Mesothelial cell of epicardium (in vitro differentiated cells): ENCODE measurements around the gene TESMIN. TPM values are rescaled to one million over a fixed set of nuclear protein-coding genes. Genes with fewer than 3 reads are reported as not detected.

Source experiments
- DNase-seq, 2 experiments: peaks; one replicate each; pipeline ENCODE4 v3.0.0; 2021; ENCODE audit warnings: low spot score in 2 of 2; ENCODE audit not compliant: unreplicated experiment in 2 of 2
- H3K27ac Mint-ChIP-seq: 2 replicates; pipeline ENCODE4 v1.8.0; 2021; ENCODE audit warnings: mixed read lengths
- H3K27me3 Mint-ChIP-seq: 2 replicates; pipeline ENCODE4 v1.8.0; 2021; ENCODE audit warnings: low read depth, mixed read lengths
- H3K36me3 Mint-ChIP-seq: 2 replicates; pipeline ENCODE4 v1.8.0; 2021; ENCODE audit warnings: mixed read lengths
- H3K4me1 Mint-ChIP-seq: 2 replicates; pipeline ENCODE4 v1.8.0; 2021; ENCODE audit warnings: mixed read lengths
- H3K4me3 Mint-ChIP-seq: 2 replicates; pipeline ENCODE4 v1.8.0; 2021; ENCODE audit warnings: mild to moderate bottlenecking, moderate library complexity, mixed read lengths
- H3K9me3 Mint-ChIP-seq: 2 replicates; pipeline ENCODE4 v1.8.0; 2021; ENCODE audit warnings: mixed read lengths
- CTCF ChIP-seq: fragments of 200-600 bp; sonication (generic); IDR thresholded peaks from one replicate; pipeline ENCODE4 v1.5.0; 2021; ENCODE audit warnings: antibody characterized with exemption; ENCODE audit not compliant: unreplicated experiment
- total RNA-seq: library from RNA; stranded (reverse); gene quantifications from 3 replicates; pipeline ENCODE4 v1.2.1, GENCODE V29; 2021

TESMIN gene
- total RNA-seq, 1 donor from 2014 or later = 16.0 TPM

GRCh38 chr11:68775951-68776388 is 24.6 kb upstream of the TESMIN start:
- peaks cover 3% of the 10 kb centered on the region for H3K4me1 Mint-ChIP-seq
- H3K27me3 Mint-ChIP-seq = peaks cover 6% of the 10 kb centered on the region
- no peak overlapping the region for H3K27ac Mint-ChIP-seq
- H3K9me3 Mint-ChIP-seq = no peaks in the 10 kb centered on the region
- no peak for DNase-seq
- TF ChIP-seq CTCF = no peak
- no peaks in the 10 kb centered on the region for H3K36me3 Mint-ChIP-seq
- H3K4me3 Mint-ChIP-seq = no peak overlapping the region

GRCh38 chr11:68774194-68774585 is 22.9 kb upstream of the TESMIN start:
- peaks cover 14% of the 10 kb centered on the region for H3K4me1 Mint-ChIP-seq
- peaks cover 6% of the 10 kb centered on the region for H3K27me3 Mint-ChIP-seq

GRCh38 chr11:68773521-68774193 is 22.3 kb upstream of the TESMIN start:
- no peak overlapping the region for H3K4me3 Mint-ChIP-seq
- H3K9me3 Mint-ChIP-seq = no peaks in the 10 kb centered on the region
- DNase-seq = no peak
- TF ChIP-seq CTCF = no peak
- peaks cover 6% of the 10 kb centered on the region for H3K27me3 Mint-ChIP-seq
- H3K4me1 Mint-ChIP-seq = peaks cover 14% of the 10 kb centered on the region
- no peak overlapping the region for H3K27ac Mint-ChIP-seq
- H3K36me3 Mint-ChIP-seq = no peaks in the 10 kb centered on the region

More at GRCh38 chr11:68774194-68774585, 22.9 kb upstream of the TESMIN start:
- no peak for DNase-seq
- no peak overlapping the region for H3K4me3 Mint-ChIP-seq
- TF ChIP-seq CTCF = no peak
- H3K36me3 Mint-ChIP-seq = no peaks in the 10 kb centered on the region
- no peaks in the 10 kb centered on the region for H3K9me3 Mint-ChIP-seq
- no peak overlapping the region for H3K27ac Mint-ChIP-seq

GRCh38 chr11:68772936-68773335 is 21.6 kb upstream of the TESMIN start:
- Mint-ChIP-seq H3K4me3 (no peak overlapping the region), H3K4me1 (peaks cover 14% of the 10 kb centered on the region), H3K27me3 (peaks cover 6% of the 10 kb centered on the region), H3K36me3 (no peaks in the 10 kb centered on the region), H3K9me3 (no peaks in the 10 kb centered on the region), H3K27ac (no peak overlapping the region)
- no peak for TF ChIP-seq CTCF
- no peak for DNase-seq

- H3K36me3 Mint-ChIP-seq = no peaks in the 10 kb centered on the region
- no peak overlapping the region for H3K4me3 Mint-ChIP-seq
- H3K27ac Mint-ChIP-seq = no peak overlapping the region
- H3K27me3 Mint-ChIP-seq = peaks cover 6% of the 10 kb centered on the region
- no peak for DNase-seq
- H3K9me3 Mint-ChIP-seq = no peaks in the 10 kb centered on the region
- peaks cover 14% of the 10 kb centered on the region for H3K4me1 Mint-ChIP-seq
- TF ChIP-seq CTCF = no peak
Measured at GRCh38 chr11:68770781-68771180, 19.5 kb upstream of the TESMIN start.
